ENCODE measurements around the gene ATP8B4.
"Not testable (repeated sequence)": the region's sequence is repeated elsewhere in the genome, so short reads cannot be mapped to it uniquely, and the experiment has no call there.

ATP8B4 gene

DNA sequence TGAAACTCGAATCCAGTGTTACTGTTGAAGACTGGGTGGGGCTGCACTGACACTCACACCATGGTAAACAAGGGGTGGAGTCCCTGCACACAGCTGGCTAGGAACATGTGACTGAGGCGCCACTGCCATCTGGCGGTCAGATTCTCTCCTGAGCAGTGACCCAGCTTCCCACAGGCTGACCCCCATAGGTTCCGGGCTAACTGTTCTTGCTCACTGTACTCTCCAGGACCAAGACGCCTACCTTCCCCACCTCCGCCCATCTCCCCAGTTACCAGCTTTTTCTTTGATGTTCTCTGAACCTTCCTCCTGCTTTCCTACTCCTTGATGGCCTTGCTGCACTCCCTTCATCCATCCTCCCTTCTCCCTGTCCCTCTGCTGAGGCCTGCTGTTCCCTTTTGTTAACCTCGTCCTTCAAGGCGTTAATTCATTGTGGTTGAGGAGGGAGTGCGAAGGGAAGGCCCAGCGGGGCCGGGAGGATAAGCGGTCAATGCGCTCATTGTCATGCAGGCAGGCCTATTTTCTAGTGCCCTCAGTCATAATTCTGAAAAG, 115.2 kb downstream of the ATP8B4 start:
- DNase-seq, result peak; percentile 61

DNA sequence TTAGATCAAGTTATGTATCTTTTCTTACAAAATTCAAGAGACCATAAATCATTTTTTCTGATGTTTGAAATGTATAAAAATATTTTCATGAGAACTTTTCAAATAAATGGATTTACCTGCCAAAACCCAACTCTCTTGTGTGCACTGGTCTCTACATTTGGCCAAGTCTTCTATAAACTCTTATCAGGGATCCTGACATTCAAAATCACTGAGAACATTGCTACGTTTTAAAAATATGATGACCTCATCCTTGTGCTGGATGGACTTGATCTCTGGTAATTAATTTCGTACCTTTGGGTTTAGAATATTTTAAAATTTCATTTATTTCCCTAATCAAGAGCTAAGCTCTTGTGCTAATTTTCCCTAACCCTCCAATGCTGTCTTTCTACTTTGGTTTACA, 127.4 kb downstream of the ATP8B4 start:
- DNase-seq, result no peak

DNA sequence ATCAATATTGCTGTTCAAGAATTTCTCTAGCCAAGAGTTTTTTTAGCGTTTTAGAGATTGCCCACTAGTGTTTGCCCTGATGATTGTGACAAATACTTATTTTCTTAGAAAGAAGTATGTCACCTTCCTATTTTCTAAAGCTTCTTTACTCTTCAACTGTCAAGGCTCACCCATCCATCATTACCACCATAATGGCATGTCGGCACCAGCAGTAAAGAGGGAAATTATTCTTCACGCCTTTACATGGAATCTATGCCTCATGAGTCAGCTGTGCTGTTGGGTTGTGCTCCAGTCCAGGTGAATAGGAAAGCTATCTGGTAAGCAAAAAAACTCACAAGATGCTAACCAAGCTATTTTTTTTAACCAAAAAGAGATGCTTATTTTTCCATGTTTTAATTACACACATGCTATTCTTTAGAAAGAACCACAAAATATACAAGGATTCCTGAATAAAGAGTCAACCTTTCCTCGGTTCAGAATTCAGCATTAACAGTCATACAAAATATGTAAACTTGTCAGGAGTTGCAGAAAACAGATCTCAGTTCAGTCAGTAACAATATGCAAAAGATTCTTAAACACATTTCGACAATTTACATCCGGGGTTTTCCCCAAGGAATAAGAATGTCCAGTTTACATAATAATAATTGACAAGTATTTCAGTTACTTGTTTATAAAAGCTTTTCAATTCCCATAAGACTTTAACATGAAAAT, 128.0 kb downstream of the ATP8B4 start:
- DNase-seq, result no peak

DNA sequence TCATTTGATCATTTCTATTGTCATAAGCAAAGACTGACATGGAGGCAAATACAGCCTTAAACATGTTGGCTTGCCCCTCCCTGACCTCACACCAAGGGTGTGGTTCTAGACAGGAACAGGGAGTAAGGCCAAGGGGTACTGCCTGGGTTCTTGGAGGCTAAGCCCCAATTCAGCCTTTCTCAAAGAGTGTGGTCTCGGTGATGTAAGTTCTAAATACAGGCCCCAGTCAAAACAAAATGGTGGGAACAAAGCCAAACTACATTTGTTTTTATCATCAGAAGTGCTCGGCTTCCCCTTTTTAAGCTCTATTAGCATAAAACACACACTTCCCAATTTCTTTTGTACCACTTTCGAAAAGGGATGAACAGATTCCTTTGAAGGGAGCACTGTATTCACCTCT, 129.5 kb downstream of the ATP8B4 start:
- DNase-seq, result no peak

DNA sequence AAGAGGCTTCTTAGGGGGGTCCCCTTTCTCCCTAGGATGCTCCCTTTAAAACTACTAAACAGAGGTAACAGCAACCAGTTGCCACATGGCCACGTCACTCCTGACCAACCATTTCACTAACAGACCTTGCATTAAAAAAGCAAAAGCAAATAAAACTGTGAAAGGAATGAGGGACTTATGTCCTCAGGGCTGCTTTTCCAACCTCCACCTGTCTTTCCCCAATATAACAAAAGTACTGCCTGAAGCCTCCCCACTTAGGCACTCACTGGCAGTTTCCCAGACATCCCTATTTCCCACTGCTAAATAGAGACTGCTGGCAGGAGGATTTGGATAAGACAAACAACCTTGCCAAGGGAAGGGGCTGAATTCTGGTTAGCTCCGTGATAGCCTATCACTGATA, 130.3 kb downstream of the ATP8B4 start:
- DNase-seq, result no peak

DNA sequence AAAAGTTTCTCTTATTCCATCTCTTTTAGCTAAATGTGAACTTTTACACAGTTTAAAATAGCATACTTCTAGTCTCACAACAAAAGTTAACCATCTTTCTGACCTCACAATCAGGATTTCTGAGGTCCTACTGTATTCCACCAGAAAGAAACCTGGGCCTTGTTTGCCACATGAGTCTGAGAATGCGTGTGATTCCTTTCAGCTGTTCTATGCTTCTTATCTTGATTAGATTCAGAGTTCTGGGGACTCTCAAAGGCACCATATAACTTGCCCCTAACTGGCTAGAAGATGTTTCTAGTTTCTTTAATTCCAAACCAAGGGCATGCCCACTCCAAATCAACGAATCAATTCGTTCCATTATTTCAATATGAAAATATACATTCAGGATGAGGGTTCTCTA, 131.1 kb downstream of the ATP8B4 start:
- no peak for DNase-seq

DNA sequence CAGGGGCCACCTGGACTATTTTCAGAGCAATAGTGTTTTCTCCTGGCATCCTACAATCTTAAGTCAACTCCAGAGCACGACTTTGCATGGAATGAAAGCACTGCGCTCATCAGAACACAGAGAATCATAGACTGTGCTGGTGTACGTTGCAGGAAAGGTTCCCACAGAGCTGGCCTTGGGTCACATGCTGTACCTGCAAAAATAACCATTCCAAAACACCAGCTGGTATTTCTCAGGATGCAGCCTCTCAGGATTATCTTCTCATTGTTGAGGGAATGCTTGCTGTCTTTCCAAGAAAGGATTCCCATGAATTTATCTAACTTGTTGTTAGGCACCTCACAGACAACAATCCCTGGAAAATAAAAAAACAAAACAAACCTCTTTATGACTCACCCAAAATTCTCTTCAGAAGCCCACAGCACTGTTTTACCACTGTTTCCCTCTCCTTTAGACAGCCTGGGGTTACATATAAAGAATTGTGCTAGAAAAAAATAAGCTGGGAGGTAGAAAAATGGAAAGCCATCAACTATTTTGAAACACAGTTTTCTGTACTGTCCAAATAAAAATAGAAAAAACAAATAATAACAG, 131.7 kb downstream of the ATP8B4 start:
- DNase-seq, result no peak

DNA sequence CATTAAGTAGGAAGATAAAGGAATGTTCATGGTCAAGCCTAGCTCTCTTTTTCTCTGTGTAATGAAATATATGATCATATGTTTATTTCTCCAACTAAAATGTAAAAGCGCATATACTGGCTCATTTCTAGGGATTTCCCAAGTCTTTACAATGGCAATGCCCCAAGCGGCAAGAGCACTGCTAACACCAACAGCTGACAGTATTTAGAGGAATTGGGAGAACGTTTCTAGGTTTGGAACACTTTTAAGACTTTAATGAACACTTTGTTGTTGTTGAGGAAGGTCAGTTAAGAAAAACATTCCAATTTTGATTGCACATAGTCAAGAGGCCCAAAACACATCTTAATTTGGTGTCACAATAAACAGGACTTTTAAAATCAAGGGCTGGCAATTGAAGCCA, 132.7 kb downstream of the ATP8B4 start:
- no peak for DNase-seq

DNA sequence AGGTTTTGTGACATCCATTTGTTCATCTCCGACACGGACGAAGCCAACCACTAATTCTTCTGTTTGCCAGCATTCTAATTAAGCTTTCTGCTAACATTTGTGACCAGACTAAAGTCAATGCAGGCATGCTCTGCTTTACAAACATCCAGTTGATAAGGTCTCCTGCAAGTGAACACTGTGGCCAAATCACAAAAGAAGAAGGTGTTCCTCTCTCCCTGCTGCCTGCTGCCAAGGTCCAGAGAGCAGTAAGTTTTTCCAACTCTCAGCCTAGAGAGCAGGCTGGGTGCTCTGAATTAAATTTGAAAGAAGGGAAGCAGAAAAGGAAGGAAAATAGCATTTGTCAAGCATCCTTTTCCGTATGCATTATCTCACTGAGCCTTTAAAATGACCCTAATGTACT, 133.6 kb downstream of the ATP8B4 start:
- DNase-seq, result no peak

DNA sequence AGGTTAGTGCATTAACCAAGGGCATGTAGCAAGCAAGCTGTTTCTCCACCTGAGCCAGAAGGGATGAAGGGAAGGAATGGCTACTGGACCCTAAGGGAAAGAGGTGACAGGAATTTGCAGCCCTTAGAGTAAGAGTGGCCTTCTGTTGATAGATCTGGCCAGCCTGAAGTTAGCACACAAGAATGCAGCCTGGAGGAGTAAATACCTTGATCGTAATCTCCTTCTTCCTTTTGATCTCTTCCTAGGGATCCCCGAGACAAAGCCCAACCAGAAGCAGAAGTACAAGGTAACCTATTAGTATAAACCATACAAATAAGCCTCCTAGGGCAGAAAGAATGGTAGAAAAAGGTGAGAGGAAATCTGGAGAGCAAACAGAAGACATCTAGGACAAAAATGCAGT, 134.6 kb downstream of the ATP8B4 start:
- no peak for DNase-seq

DNA sequence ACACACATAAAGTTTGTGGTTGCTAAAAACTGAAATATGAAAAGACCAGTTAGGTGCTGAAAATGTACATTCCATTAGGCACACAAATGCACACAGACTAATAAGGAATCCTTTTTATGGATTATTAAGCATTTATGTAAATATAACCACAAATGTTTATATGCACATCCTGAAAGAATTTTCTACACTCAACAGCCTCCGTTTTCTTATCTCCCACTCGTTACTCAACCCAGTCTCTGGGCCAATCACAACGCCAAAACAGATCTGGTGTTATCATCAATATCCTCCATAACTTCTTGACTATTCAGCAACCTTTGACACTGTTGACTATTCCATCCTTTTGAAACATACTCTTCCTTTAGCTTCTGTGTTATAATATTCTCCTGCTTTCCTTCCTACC, 136.4 kb downstream of the ATP8B4 start:
- DNase-seq, result no peak

DNA sequence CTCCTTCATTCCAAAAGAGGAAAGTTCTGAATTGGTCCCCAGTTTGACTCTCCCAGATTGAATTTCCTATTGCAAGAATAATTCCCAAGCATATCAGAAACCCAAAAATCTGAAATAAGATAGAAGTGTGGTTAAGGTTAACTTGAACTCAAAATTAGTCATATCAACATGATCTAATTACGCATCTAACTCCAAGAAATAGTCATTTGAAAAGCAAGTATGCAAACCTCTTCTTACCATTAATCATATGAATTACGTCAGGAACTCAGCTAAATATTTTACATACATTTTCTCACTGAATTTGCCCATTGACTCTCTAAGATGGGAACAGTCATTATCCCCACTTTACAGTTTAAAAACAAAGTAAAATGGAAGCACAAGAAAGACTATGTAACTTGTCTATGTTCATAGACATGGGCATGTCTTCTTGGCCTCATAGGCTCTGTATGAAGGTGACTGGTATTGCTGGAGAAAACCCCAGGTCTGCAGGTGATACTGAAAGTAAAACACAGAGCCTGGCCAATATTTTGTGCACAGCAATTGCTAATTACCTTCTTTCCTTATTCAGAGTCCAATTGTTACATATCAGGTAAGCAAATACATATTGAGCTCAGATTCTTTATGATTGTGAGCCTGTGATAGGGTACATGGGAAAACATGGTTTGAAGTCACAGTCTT, 139.2 kb downstream of the ATP8B4 start:
- DNase-seq, result no peak

DNA sequence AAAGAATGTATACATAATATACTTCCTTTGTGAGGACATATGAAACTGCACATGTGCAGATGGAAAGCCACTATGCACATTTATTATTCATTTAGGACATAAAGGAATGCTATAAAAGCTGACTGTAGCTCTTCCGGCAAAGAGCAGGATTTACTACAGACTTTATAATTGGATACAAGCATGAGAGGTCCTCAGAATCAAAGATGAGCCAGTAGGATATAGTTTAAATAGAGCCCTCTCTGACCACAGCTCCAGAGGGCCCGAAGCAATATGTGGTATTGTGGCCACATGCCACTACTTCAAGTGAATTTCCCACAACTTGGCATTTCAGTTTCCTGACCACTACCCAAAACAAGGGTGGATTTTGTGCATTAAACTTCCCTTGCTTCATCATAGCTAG, 140.9 kb downstream of the ATP8B4 start:
- DNase-seq, result no peak

DNA sequence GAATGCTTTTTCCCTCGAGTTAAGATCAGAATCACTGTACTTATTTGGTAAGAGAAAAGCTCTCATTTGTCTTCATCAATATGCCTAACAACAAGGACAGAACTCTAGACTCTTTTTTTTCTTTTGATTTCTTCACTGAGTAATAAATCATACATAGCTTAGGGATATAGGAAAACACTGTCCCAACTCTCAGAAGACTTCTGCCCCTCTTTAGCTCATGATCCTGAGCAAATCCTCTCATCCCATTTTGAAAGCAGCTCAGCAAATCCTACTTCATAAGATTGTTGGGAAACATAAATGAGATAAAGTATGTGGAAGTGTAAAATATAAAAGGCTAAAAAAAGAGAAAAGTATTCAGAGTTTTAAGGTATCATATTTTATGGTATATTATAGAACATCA, 141.7 kb downstream of the ATP8B4 start:
- DNase-seq, result no peak

DNA sequence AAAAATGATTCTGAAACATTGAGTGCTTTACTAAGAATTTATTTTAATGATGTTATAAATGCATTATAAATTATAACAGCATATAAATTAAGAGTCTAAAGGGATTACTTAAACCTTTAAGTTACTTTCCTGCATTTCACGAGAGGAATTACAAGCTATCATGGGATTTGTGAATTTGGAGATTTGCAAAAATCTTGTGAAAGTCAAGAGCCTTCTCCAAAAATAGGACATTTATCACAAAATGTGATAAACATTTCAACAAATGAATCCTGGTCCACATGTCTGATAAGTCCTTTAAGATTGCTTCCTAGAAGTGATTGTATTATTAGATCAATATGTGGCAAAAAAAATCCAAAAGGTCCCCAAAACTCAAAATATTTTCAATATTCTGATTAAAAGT, 154.5 kb downstream of the ATP8B4 start:
- DNase-seq, result no peak

DNA sequence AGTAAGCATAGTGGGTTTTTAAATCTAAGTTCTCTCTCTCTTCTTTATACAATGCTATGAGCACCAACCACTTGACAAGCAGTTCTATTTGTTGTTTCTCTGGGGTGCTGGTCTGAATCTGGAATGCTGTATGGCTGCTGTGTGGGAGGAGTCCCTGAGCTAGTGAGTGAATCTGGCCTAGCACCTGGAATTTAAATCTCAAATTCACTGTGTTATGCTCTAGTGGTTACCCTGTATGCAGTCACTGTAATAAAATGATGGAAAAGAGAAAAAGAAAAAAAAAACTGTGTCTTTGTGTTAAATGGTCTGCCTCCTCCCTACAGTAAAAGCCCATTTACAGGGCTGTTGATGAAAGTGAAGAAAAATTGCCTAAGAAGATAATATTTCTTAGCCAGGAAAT, 155.0 kb downstream of the ATP8B4 start:
- no peak for DNase-seq

DNA sequence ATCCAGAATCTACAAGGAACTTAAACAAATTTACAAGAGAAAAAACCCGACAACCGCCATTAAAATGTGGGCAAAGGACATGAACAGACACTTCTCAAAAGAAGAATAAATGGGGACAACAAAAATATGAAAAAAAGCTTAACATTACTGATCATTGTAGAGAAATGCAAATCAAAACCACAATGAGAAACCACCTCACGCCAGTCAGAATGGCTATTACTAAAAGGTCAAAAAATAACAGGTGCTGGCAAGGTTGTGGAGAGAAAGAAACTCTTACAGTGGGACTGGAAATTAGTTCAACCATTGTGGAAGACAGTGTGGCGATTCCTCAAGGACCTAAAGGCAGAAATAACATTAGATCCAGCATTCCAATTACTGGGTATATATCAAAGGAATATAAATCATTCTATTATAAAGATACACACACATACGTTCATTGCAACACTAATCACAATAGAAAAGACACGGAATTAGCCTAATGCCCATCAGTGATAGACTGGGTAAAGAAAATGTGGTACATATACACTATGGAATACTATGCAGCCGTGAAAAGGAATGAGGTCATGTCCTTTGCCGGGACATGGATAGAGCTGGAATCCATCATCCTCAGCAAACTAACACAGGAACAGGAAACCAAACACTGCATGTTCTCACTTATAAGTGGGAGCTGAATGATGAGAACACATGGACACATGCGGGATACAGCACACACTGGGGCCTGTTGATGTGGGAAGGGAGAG, 155.8 kb downstream of the ATP8B4 start:
- not testable (repeated sequence) for DNase-seq

DNA sequence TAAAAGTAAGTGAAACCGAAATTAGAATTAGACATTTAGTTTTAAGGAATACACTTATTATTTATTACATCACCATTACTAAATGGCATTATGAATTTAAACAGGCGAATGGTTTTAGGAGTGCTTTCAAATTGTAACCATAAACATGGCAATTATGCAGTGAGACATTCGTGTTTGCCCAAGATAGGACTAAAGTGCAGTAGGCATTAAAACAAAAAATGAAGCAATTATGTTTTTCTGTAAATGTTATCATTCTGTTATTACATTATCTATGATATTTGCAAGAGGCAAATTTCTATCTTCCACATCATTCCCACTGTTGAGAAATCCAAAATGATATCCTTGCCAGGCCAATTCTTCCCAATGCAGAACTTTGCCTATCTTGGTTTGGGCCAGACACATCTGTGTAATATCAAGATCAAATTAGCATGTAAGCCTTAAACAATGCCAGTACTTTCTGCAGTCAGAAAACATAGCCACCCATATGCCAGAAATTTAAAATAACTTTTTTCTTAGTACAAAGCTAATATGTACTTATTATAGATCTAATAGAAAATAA, 156.9 kb downstream of the ATP8B4 start:
- no peak for DNase-seq

DNA sequence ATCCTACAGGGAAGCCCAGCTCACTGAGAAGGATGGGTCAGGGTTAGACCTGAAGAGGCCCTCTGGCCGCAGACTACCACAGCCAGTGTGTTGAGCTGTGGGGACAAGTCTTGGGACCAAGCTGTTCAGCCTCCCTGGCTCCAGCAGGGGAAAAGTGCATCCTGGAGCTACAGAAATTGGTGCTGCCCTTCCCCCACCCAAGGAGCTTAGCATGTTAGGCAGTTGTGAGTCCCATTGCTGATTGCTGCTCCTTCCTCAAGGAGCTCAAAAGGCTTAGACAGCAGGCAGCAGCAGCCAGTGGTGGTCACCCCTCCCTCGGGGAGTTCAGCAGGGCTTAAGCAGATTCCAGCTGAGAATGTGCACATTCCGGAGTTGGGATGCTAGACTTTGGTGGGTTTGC, 165.6 kb downstream of the ATP8B4 start:
- no peak for DNase-seq

DNA sequence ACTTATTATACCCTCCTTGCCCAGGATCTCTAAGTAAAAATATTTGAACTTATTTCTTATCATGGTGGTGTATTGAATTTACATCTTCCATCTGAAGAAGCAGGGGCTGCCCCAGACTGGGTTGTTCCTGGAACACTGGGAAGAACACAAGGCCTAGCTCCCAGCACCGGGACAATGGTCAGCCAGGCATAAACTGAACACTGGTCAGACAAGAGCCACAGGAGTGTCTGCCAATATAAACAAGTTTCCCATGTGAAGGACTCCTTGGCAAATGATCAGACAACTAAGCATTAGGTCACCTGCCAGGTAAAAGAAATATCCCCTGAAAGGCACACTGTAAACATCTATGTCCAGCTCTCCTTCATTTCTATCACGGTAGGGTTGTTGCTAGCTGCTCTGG, 172.4 kb downstream of the ATP8B4 start:
- no peak for DNase-seq

DNA sequence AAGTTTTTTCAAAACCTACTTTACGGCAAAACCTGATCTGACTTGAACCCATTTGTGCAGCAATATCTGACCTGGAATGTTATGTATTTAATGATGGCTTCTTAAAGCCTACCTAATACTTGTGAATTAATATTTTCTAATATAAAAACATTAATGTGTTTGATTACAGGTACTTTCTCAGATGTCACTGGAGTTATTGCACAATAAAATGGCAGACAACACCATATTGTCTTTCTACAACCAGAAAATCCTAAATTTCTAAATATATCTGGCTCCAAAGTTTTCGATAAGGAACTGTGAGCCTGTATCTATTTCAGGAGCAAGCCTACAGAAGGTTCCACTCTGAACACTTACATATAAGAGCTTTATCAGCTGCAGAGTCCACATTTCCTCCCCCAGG, 184.5 kb downstream of the ATP8B4 start:
- DNase-seq, result no peak

DNA sequence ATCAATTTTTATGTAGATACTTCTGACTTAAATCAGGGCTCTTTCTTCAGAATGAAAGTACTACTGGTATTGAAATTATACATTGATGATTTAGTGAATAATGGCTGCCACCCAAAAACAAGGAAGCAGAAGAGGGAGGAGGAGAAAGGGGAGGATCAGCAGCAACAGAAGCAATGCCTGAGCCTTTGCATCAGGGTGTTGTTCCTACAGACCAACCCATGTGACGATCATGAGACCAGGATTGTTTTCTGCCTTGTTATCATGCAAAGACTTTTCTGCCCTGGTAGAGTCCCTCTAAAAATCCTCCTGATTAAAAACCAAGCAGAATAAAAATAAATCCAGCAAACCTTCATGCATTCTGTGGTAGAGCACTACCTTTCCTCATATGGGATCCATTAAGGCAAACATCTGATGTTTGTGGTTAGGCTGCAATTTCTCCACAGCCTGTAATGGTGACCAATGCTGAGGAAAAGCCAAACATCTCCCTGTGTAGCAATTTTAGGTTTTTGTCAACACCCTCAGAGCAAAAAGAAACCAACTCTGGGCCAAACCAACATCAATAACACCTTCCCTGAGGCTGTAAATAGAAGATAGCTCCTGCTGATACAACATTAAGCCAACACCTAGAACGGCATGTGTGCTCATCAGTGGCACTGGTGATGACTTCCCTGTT, 191.7 kb downstream of the ATP8B4 start:
- no peak for DNase-seq

DNA sequence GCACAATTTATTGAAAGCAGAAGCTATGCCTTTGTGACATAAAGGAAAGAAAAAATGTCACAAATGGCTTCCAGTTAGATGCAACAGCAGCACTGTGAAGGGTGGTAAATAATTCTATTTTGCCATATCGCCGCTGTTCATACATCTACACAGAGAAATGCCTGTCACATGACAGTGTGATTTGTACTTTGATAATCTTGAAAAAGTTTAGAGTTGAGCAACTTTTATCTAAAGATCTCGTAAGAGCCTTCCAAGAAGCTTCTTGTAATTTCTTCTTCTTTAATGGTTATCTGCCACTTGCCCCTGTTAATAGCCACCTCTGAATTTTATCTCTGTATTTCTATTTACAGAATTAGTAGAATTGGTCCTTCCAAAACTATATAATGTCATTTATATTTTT, 192.3 kb downstream of the ATP8B4 start:
- DNase-seq, result no peak
